Dedifferentiated amniotic fluid mesenchymal stem cell (primary cell): ENCODE data around the gene BBX.
"Not testable (repeated sequence)": the region's sequence is repeated elsewhere in the genome, so short reads cannot be mapped to it uniquely, and the experiment has no call there.

Experiments used
- DNase-seq: peaks from one replicate; pipeline ENCODE4 v3.0.0-alpha.2; 2016; ENCODE audit errors: extremely low spot score

The BBX gene

GRCh38 chr3:107682580-107682979 lies 159.8 kb downstream of the BBX start:
- DNase-seq = no peak

GRCh38 chr3:107683447-107683846 lies 160.7 kb downstream of the BBX start:
- DNase-seq = no peak

DNA sequence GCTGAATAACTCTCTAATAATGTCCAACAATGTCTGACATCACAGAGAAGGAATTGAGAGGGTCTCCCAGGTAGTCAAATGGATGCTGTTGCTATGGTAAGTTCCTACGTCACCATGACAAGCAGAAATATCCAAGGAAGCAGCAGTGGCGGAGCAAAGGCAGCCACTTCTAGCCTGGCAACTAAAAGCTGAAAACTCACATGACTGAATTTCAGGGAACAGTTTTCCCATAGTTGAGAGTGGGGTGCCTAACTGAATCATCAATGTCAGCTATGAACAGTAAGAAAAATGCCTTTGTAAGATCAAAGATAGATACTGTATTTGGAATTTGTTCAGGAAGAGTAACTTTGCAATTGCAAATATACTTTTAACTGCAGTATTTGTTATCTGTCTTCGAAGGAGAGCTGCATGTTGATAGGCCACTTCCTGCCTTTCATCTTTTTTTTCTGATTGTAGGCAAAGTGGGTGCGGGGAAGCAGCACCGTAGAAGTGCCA lies 161.7 kb downstream of the BBX start:
- no peak for DNase-seq

- no peak for DNase-seq
Measured at GRCh38 chr3:107685383-107685782, 162.6 kb downstream of the BBX start.

- DNase-seq = no peak
Measured at GRCh38 chr3:107687056-107687581, 164.4 kb downstream of the BBX start.

DNA sequence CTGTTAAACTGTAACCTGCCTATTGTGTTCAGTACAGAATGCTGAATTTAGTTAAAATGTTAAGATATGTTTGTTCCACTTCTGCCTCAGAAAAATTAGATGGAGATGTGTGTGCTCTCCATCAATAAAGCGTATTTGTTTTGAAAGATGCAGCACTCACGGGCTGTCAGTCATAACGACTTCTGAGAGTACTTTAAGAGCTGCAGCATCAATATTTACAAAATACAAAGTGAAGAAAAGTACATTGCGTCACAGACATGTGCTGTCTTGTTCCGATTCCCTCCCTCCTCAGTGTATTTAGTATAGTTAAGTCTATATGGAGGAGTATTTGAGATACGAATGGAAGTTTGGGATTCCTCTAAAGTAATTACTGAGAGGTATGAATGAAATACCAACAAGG lies 166.6 kb downstream of the BBX start:
- no peak for DNase-seq

DNA sequence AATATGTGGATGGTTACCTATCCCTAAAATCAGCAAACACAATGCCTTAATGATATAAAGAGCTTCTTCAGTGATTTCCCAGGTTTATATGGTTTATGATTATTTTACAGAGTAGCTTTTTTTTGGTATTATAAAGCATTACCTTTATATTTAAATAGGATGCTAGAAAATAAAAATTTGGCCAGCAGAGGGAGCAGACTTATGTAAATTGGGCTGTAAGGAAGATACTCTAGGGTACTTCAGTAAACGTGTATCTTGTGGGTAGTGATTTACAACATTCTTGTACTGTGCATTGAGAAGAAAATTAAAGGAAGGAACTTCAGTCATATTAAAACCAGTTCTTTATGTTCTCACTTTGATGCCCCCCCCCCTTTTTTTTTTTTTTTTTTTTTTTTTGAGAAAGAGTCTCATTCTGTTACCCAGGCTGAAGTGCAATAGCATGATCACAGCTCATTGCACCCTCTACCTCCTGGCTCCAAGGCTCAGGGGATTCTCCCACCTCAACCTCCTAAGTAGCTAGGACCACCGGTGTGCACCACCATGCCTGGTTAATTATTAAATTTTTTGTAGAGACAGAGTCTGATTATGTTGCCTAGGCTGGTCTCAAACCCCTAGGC lies 167.9 kb downstream of the BBX start:
- DNase-seq = peak; percentile 83

- not testable (repeated sequence) for DNase-seq
Measured at GRCh38 chr3:107691984-107692383, 169.2 kb downstream of the BBX start.

- DNase-seq = not testable (repeated sequence)
Measured at GRCh38 chr3:107697348-107697747, 174.6 kb downstream of the BBX start.

DNA sequence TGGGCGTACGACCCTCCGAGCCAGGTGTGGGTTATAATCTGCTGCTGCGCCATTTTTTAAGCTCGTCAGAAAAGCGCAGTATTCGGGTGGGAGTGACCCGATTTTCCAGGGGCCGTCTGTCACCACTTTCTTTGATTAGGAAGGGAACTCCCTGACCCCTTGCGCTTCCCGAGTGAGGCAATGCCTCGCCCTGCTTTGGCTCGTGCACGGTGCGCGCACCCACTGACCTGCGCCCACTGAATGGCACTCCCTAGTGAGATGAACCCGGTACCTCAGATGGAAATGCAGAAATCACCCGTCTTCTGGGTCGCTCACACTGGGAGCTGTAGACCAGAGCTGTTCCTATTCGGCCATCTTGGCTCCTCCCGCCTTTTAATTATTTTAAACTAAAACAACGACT lies 175.1 kb downstream of the BBX start:
- DNase-seq = not testable (repeated sequence)

- DNase-seq = no peak
Measured at GRCh38 chr3:107699682-107700081, 176.9 kb downstream of the BBX start.

DNA sequence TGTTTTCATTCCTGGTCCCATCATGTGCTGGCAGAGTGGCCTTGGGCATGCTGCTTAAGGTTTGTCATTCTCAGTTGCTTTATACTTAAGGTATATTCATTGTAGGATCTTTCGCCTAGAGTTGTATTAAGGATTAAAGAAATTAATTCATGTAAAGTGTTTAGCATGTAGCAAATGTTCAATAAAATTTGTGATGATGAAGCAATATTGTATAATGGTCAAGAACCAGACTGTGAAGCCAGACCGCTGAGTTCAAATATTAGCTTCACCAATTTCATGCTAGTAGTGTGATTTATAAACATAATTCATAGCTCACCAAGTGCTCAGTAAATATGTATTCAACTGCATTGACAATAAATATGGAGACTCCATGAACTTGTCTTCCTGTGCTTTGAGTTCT lies 178.5 kb downstream of the BBX start:
- DNase-seq = no peak

- no peak for DNase-seq
Measured at GRCh38 chr3:107704477-107704876, 181.7 kb downstream of the BBX start.

DNA sequence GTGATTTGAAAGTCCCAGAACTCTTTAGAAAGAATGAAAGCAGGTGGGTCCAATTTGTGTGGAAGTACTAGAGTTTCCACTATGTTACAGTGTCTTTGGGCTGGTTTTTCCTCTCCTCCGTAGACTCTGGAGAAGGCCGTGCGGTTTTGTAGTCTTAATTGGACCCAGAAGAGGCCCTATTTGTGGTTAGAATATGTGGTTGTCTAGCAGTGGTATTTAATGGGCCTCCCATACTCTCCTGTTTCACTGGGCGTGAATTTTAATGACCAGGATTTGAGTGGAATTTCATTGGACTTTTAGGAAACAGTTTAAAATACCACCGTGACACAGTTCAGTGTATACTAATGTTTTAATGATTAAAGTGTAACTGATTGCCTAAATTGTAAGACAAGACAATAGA lies 182.3 kb downstream of the BBX start:
- DNase-seq = no peak

DNA sequence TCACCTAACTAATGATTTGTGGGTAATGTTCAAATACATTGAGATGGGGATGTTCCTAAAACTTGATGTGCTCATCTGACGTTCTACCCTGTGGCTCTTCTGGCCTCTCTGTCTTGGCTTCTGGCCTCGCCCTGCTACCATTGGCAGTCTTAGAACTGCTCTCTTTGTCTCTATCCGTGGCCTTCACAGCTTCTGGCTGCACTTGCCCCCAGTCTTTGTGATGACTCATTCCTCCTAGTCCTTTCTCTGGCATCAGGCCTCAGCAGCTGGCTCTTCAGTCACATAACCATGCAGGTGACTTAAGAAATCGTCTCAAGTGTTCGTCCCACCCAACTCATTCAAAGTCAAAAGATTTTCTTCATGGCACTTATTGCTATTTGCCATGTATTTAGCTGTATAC lies 188.1 kb downstream of the BBX start:
- no peak for DNase-seq

GRCh38 chr3:107716734-107717133 lies 194.0 kb downstream of the BBX start:
- no peak for DNase-seq

DNA sequence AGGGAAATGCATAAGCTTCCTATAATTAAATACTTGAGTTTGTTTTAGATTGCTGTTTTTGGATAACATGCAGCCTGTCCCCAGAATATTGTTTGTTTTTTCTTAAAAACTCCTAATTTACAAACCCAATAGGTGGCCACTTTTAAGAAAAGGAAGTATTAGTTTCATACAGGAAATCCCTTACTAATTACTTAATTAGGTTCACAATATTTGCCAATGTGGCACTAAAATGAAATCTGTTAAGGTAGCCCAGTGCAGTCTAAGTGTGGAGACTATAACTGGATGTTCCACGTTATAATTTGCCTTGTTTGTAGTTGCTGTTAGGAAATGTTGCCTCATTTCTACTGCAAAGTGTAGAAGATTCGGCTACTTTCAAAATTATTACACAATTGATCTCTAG lies 195.8 kb downstream of the BBX start:
- DNase-seq = no peak

DNA sequence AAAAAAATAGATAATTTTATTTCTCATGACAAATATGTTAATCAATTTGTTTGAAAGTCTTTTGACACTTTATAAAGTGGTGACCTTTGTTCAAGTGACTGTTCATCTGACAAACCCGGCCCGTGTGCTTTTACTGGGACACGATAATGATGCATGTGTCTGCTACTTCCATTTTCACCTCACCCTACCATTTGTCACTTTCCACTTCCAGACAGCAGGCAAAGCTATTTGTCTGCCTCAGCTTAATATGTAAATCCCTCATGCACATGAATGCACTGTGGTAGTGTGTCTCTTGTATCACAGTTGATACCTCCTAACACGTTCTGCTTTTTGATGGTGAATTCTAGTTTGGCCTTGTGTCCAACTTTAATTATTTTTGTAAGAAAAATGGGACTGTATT lies 204.3 kb downstream of the BBX start:
- no peak for DNase-seq

- no peak for DNase-seq
Measured at GRCh38 chr3:107729686-107730085, 206.9 kb downstream of the BBX start.

DNA sequence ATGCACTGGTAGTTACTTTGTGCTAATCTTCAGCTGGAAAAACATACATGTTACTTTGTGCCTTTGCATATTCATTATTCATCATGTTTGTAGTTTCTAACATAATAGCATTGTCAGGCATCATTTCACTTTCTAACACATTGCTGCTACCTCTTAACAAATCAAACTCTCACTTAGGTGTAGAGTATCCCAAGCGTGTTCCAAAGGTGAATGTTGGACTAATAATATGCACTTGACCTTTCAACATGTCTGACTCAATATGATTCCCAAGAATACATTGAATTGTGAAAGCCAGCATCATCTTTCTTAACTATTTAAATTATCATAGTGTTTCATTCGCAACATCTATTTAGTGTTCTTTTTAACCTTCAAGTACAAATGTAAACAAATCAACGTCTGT lies 211.6 kb downstream of the BBX start:
- no peak for DNase-seq

GRCh38 chr3:107737914-107738313 lies 215.2 kb downstream of the BBX start:
- DNase-seq = no peak

- DNase-seq = no peak
Measured at GRCh38 chr3:107738486-107739183, 215.9 kb downstream of the BBX start.

DNA sequence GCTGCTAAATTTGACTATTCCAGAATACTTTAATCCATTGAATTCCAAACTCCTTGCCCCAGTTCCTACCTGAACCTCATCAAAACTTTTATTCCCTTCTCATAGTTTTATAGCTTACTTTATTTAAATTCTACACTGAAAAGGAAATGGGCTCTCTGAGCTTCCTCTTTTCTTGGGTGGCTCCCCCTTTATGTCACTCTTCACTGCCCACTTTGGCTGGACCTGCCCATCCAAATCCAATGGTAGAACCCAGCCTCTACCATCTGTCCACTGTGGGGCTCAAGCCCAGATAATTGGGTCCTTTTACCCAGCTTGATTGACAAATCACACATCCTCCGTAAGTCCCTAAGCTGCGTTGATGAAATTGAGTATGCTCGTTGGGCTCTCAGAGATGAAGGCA lies 216.5 kb downstream of the BBX start:
- no peak for DNase-seq
